Measurements from ENCODE around the gene MBNL2. TPM values are rescaled to one million over a fixed set of nuclear protein-coding genes. Genes with fewer than 3 reads are reported as not detected.

Gene MBNL2
- total RNA-seq (2014; rRNA removed) (10.3 and 17.8 TPM in 2 replicates), Bru-seq, nascent RNA (percentile 83 among the genes with signal in this experiment), BruChase-seq, experiment 1, labeled RNA remaining after a 6-hour chase (percentile 75 among the genes with signal in this experiment), BruChase-seq, experiment 2, labeled RNA remaining after a 2-hour chase (percentile 70 among the genes with signal in this experiment)
- long read RNA-seq, full-length matches to known transcripts = 14 of 82 reads
- long read RNA-seq, partial matches to known transcripts = 23 of 82 reads
- long read RNA-seq, other reads (novel, unspliced or antisense) = 45 of 82 reads

- Histone ChIP-seq H3K9me3 (ENCODE audit: low read length) (no peaks in the 10 kb centered on the region), H3K4me1 (ENCODE audit: insufficient read depth, low read length) (peaks cover 37% of the 10 kb centered on the region), H3K27me3 (ENCODE audit: low read length) (no peaks in the 10 kb centered on the region), H3K36me3 (ENCODE audit: low read depth, low read length) (no peaks in the 10 kb centered on the region), H3F3A (ENCODE audit: low read length, unreplicated experiment) (no peaks in the 10 kb centered on the region), H4K20me1 (ENCODE audit: low read length) (no peaks in the 10 kb centered on the region), H3K9ac (ENCODE audit: low read length) (peak within 1 kb of the TSS; percentile 69), H3K27ac (ENCODE audit: low read length) (peak within 1 kb of the TSS; percentile 70), H2AFZ (ENCODE audit: low read length) (peak within 1 kb of the TSS; percentile 91), H3K4me2 (ENCODE audit: low read length) (peak within 1 kb of the TSS; percentile 96), H3K9me2 (replicated peaks; ENCODE audit: low read length) (no peaks in the 10 kb centered on the region), H3K79me2 (ENCODE audit: low read length) (peaks cover 47% of the 10 kb centered on the region), H3K4me3 (ENCODE audit: low read length) (peak within 1 kb of the TSS; percentile 92)
- CTCF ChIA-PET = interaction anchor here (0.8 to 1.8 kb wide), 2 partner anchors 109 to 112 kb away, joined by 3 to 12 read pairs; no protein-coding TSS in a partner anchor
- TF ChIP-seq EZH2phosphoT487 (IDR thresholded peaks at IDR 0.05; ENCODE audit: borderline replicate concordance, low read length) (no peak), EZH2 (IDR thresholded peaks at IDR 0.05; ENCODE audit: low read length, unreplicated experiment) (no peak)
- TF ChIP-seq, protein P1, sequence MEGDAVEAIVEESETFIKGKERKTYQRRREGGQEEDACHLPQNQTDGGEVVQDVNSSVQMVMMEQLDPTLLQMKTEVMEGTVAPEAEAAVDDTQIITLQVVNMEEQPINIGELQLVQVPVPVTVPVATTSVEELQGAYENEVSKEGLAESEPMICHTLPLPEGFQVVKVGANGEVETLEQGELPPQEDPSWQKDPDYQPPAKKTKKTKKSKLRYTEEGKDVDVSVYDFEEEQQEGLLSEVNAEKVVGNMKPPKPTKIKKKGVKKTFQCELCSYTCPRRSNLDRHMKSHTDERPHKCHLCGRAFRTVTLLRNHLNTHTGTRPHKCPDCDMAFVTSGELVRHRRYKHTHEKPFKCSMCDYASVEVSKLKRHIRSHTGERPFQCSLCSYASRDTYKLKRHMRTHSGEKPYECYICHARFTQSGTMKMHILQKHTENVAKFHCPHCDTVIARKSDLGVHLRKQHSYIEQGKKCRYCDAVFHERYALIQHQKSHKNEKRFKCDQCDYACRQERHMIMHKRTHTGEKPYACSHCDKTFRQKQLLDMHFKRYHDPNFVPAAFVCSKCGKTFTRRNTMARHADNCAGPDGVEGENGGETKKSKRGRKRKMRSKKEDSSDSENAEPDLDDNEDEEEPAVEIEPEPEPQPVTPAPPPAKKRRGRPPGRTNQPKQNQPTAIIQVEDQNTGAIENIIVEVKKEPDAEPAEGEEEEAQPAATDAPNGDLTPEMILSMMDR (conservative IDR thresholded peaks at IDR 0.05; ENCODE audit: low read depth, low read length) = no peak
- DNase-seq (peak; percentile 87), ATAC-seq (peak; percentile 95)
- intact Hi-C loops (cut with micrococcal nuclease) = loop anchor here (1.0 to 5.0 kb wide), 6 partner anchors 36 to 210 kb away; partner anchors contain the start of gene RAP2A
- POLR2A ChIA-PET (ENCODE audit: unreplicated experiment) = interaction anchor here (0.5 to 1.2 kb wide), 14 partner anchors 9 to 200 kb away, joined by 3 to 6 read pairs (median 4); no protein-coding TSS in a partner anchor
- BruUV-seq (replicated peaks) = TSS peak; percentile 71
Observed at GRCh38 chr13:97221989-97222700, at the start of gene MBNL2. Gene MBNL2, plus strand, starts transcription at chr13:97222333. Its CDS starts 53,903 bp downstream, at chr13:97276236.

DNA sequence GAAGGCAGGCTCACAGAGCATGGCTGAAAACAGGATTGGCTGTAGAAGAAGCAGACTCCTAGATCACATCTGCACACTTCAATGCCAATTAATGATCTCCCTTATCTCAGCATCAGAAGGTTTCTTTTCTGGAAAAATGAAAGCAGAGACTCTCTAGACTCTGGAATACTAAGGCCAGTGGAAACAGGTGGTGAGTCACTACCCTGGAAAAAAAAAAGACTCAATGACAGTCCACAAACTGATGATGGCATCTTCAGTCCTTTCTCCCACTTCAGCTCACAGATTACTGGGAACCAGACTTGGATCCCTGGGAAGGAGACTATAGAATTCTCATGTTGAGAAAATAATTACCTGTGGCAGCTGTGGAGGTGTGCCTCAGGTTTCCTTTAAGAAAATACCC lies 47.5 kb upstream of the MBNL2 start:
- Histone ChIP-seq H3K4me2 (ENCODE audit: low read length) (no peak overlapping the region), H3K4me3 (ENCODE audit: low read length) (no peak overlapping the region), H3K9ac (ENCODE audit: low read length) (no peak overlapping the region), H3K4me1 (ENCODE audit: insufficient read depth, low read length) (peaks cover 6% of the 10 kb centered on the region; the same call in 1 of the 2 replicates), H3K27ac (ENCODE audit: low read length) (no peak overlapping the region), H2AFZ (ENCODE audit: low read length) (no peak overlapping the region), H3F3A (ENCODE audit: low read length, unreplicated experiment) (no peaks in the 10 kb centered on the region), H3K9me2 (replicated peaks; ENCODE audit: low read length) (no peaks in the 10 kb centered on the region), H3K36me3 (ENCODE audit: low read depth, low read length) (no peaks in the 10 kb centered on the region), H4K20me1 (ENCODE audit: low read length) (no peaks in the 10 kb centered on the region), H3K27me3 (ENCODE audit: low read length) (no peaks in the 10 kb centered on the region), H3K79me2 (ENCODE audit: low read length) (no peaks in the 10 kb centered on the region), H3K9me3 (ENCODE audit: low read length) (no peaks in the 10 kb centered on the region)
- POLR2A ChIA-PET (ENCODE audit: unreplicated experiment) = no interaction called here
- intact Hi-C loops (cut with micrococcal nuclease) = no loop called here
- DNase-seq (no peak), ATAC-seq (no peak)
- BruUV-seq (replicated peaks) = no TSS peak
- no peak for TF ChIP-seq EZH2 (IDR thresholded peaks at IDR 0.05; ENCODE audit: low read length, unreplicated experiment)
- CTCF ChIA-PET = no interaction called here

DNA sequence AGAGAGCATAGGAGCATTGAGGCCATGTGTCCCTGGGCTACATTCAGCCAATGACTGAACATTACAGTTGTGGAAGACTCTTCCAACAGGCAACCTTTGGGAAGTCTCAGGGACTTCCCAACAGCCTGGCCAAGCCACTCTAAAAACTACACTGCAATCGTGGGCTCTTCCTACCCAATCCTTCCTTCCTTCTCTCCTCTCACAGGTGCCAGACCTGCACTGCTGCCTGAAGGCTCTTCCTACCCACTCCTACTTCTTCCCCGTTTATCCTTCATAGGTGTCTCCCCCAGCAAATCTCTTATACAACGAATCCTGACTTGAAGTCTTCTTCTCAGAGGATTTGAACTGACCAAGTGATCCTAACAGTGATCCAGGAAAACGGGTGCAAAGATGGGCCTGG lies 47.1 kb upstream of the MBNL2 start:
- H3K9me2 ChIP-seq (replicated peaks; ENCODE audit: low read length) = no peaks in the 10 kb centered on the region
- peaks cover 9% of the 10 kb centered on the region; the same call in 1 of the 2 replicates for H3K4me1 ChIP-seq (ENCODE audit: insufficient read depth, low read length)
- no peaks in the 10 kb centered on the region for H4K20me1 ChIP-seq (ENCODE audit: low read length)
- CTCF ChIA-PET = no interaction called here
- H3K9me3 ChIP-seq (ENCODE audit: low read length) = no peaks in the 10 kb centered on the region
- TF ChIP-seq EZH2phosphoT487 (IDR thresholded peaks at IDR 0.05; ENCODE audit: borderline replicate concordance, low read length) = no peak
- no peak for TF ChIP-seq EZH2 (IDR thresholded peaks at IDR 0.05; ENCODE audit: low read length, unreplicated experiment)
- TF ChIP-seq, protein P1 (conservative IDR thresholded peaks at IDR 0.05; ENCODE audit: low read depth, low read length) = no peak
- intact Hi-C loops (cut with micrococcal nuclease) = no loop called here
- H3K36me3 ChIP-seq (ENCODE audit: low read depth, low read length) = no peaks in the 10 kb centered on the region
- ATAC-seq (no peak), DNase-seq (no peak)
- no peak overlapping the region for H3K27ac ChIP-seq (ENCODE audit: low read length)
- H3K79me2 ChIP-seq (ENCODE audit: low read length) = no peaks in the 10 kb centered on the region
- BruUV-seq (replicated peaks) = no TSS peak
- H2AFZ ChIP-seq (ENCODE audit: low read length) = no peak overlapping the region
- H3K4me2 ChIP-seq (ENCODE audit: low read length) = no peak overlapping the region
- POLR2A ChIA-PET (ENCODE audit: unreplicated experiment) = no interaction called here
- no peaks in the 10 kb centered on the region for H3F3A ChIP-seq (ENCODE audit: low read length, unreplicated experiment)
- no peaks in the 10 kb centered on the region for H3K27me3 ChIP-seq (ENCODE audit: low read length)
- no peak overlapping the region for H3K4me3 ChIP-seq (ENCODE audit: low read length)
- H3K9ac ChIP-seq (ENCODE audit: low read length) = no peak overlapping the region

Measured in PC-3 (cell line).